ENCODE data around the gene ARRB2.

- TF ChIP-seq, protein P1, sequence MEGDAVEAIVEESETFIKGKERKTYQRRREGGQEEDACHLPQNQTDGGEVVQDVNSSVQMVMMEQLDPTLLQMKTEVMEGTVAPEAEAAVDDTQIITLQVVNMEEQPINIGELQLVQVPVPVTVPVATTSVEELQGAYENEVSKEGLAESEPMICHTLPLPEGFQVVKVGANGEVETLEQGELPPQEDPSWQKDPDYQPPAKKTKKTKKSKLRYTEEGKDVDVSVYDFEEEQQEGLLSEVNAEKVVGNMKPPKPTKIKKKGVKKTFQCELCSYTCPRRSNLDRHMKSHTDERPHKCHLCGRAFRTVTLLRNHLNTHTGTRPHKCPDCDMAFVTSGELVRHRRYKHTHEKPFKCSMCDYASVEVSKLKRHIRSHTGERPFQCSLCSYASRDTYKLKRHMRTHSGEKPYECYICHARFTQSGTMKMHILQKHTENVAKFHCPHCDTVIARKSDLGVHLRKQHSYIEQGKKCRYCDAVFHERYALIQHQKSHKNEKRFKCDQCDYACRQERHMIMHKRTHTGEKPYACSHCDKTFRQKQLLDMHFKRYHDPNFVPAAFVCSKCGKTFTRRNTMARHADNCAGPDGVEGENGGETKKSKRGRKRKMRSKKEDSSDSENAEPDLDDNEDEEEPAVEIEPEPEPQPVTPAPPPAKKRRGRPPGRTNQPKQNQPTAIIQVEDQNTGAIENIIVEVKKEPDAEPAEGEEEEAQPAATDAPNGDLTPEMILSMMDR (IDR thresholded peaks at IDR 0.05) = no peak
- TF ChIP-seq POLR2A (IDR thresholded peaks at IDR 0.05) = no peak
Observed at GRCh38 chr17:4701116-4701515, 9.3 kb upstream of the ARRB2 start.
